SK-N-SH (cell line): ENCODE data around the gene PSMC5.

ENCODE experiments used
- EZH2phosphoT487 ChIP-seq: fragments of 200-600 bp; sonication (generic); IDR thresholded peaks from 2 replicates; pipeline ENCODE4 v1.6.1; 2017; ENCODE audit warnings: low read depth, mixed run types, mild to moderate bottlenecking, antibody characterized with exemption, moderate library complexity, borderline replicate concordance
- FOXM1 ChIP-seq: IDR thresholded peaks from 2 replicates; pipeline ENCODE4 v1.4.0; 2012; ENCODE audit warnings: low read depth, mild to moderate bottlenecking
- MXI1 ChIP-seq: IDR thresholded peaks from 2 replicates; pipeline ENCODE4 v1.6.1; 2012; ENCODE audit warnings: mild to moderate bottlenecking, low read depth, low read length, improper control_type of control experiment
- NFIC ChIP-seq: IDR thresholded peaks from 2 replicates; pipeline ENCODE4 v1.4.0; 2012; ENCODE audit warnings: borderline replicate concordance
- POLR2AphosphoS5 ChIP-seq: IDR thresholded peaks from 2 replicates; pipeline ENCODE4 v1.6.1; 2012; ENCODE audit warnings: low read depth, low read length
- SIN3A ChIP-seq: IDR thresholded peaks from 2 replicates; pipeline ENCODE4 v1.6.1; 2012; ENCODE audit warnings: low read depth, mild to moderate bottlenecking, low read length, moderate library complexity, borderline replicate concordance
- TAF1 ChIP-seq: IDR thresholded peaks from 2 replicates; pipeline ENCODE4 v1.6.1; 2012; ENCODE audit warnings: low read depth, mild to moderate bottlenecking, low read length, moderate library complexity, borderline replicate concordance
- TCF12 ChIP-seq: IDR thresholded peaks from 2 replicates; pipeline ENCODE4 v1.4.0; 2012
- TF ChIP-seq, protein P1 (sequence below): IDR thresholded peaks from 2 replicates; pipeline ENCODE4 v1.6.1; 2012; ENCODE audit warnings: mild to moderate bottlenecking, low read depth, low read length, moderate library complexity
- TF ChIP-seq, protein P2 (sequence below): fragments of 200-600 bp; sonication (generic); IDR thresholded peaks from 2 replicates; pipeline ENCODE4 v1.6.1; 2017; ENCODE audit warnings: antibody characterized with exemption, mild to moderate bottlenecking, moderate library complexity

DNA sequence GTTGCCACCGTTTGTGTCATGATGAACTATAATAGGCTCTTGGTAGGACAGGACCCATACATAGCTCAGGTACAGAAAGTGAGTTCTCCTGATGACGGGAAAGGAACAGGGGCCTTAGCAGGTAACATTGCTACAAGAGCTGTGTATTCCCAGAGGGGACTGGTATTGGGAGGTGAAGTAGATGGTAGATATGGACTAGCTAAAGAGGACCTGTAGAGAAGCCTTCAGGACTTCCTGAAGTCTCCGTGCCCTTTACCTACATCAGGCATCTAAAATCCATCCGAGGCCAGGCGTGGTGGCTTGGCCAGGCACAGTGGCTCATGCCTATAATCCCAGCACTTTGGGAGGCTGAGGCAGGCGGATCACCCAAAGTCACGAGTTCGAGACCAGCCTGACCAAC lies 28.0 kb downstream of the PSMC5 start:
- TF ChIP-seq SIN3A = no peak
- TF ChIP-seq TAF1 = no peak
- TF ChIP-seq NFIC = no peak
- TF ChIP-seq, protein P1, sequence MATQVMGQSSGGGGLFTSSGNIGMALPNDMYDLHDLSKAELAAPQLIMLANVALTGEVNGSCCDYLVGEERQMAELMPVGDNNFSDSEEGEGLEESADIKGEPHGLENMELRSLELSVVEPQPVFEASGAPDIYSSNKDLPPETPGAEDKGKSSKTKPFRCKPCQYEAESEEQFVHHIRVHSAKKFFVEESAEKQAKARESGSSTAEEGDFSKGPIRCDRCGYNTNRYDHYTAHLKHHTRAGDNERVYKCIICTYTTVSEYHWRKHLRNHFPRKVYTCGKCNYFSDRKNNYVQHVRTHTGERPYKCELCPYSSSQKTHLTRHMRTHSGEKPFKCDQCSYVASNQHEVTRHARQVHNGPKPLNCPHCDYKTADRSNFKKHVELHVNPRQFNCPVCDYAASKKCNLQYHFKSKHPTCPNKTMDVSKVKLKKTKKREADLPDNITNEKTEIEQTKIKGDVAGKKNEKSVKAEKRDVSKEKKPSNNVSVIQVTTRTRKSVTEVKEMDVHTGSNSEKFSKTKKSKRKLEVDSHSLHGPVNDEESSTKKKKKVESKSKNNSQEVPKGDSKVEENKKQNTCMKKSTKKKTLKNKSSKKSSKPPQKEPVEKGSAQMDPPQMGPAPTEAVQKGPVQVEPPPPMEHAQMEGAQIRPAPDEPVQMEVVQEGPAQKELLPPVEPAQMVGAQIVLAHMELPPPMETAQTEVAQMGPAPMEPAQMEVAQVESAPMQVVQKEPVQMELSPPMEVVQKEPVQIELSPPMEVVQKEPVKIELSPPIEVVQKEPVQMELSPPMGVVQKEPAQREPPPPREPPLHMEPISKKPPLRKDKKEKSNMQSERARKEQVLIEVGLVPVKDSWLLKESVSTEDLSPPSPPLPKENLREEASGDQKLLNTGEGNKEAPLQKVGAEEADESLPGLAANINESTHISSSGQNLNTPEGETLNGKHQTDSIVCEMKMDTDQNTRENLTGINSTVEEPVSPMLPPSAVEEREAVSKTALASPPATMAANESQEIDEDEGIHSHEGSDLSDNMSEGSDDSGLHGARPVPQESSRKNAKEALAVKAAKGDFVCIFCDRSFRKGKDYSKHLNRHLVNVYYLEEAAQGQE = no peak
- TF ChIP-seq FOXM1 = no peak
- no peak for TF ChIP-seq POLR2AphosphoS5
- TF ChIP-seq, protein P2, sequence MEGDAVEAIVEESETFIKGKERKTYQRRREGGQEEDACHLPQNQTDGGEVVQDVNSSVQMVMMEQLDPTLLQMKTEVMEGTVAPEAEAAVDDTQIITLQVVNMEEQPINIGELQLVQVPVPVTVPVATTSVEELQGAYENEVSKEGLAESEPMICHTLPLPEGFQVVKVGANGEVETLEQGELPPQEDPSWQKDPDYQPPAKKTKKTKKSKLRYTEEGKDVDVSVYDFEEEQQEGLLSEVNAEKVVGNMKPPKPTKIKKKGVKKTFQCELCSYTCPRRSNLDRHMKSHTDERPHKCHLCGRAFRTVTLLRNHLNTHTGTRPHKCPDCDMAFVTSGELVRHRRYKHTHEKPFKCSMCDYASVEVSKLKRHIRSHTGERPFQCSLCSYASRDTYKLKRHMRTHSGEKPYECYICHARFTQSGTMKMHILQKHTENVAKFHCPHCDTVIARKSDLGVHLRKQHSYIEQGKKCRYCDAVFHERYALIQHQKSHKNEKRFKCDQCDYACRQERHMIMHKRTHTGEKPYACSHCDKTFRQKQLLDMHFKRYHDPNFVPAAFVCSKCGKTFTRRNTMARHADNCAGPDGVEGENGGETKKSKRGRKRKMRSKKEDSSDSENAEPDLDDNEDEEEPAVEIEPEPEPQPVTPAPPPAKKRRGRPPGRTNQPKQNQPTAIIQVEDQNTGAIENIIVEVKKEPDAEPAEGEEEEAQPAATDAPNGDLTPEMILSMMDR = no peak
- TF ChIP-seq TCF12 = no peak
- TF ChIP-seq EZH2phosphoT487 = no peak
- no peak for TF ChIP-seq MXI1
